Measurements from ENCODE around the gene BARHL2.

BARHL2 gene

GRCh38 chr1:90724361-90724760, 7.3 kb upstream of the BARHL2 start:
- DNase-seq, result no peak

- DNase-seq, result no peak
Observed at GRCh38 chr1:90723590-90724108, 6.5 kb upstream of the BARHL2 start.

- DNase-seq, result no peak
Observed at GRCh38 chr1:90722874-90723589, 5.9 kb upstream of the BARHL2 start.

GRCh38 chr1:90721210-90722194, 4.4 kb upstream of the BARHL2 start:
- peak; percentile 51 for DNase-seq

GRCh38 chr1:90720145-90720636, 3.1 kb upstream of the BARHL2 start:
- DNase-seq, result no peak

GRCh38 chr1:90719330-90720144, 2.4 kb upstream of the BARHL2 start:
- DNase-seq, result no peak

GRCh38 chr1:90718411-90719329, 1.6 kb upstream of the BARHL2 start:
- no peak for DNase-seq

GRCh38 chr1:90717665-90718410, 736 bp upstream of the BARHL2 start:
- DNase-seq, result no peak

GRCh38 chr1:90717356-90717664, 208 bp upstream of the BARHL2 start:
- no peak for DNase-seq

- DNase-seq, result no peak
Observed at GRCh38 chr1:90716243-90716551, 905 bp downstream of the BARHL2 start.

GRCh38 chr1:90715309-90715708, 1.8 kb downstream of the BARHL2 start:
- no peak for DNase-seq

- no peak for DNase-seq
Observed at GRCh38 chr1:90714521-90714951, 2.6 kb downstream of the BARHL2 start.

- DNase-seq, result no peak
Observed at GRCh38 chr1:90713741-90714509, 3.2 kb downstream of the BARHL2 start.

GRCh38 chr1:90712915-90713730, 4.0 kb downstream of the BARHL2 start:
- no peak for DNase-seq

GRCh38 chr1:90712153-90712856, 4.8 kb downstream of the BARHL2 start:
- no peak for DNase-seq

GRCh38 chr1:90711696-90712095, 5.4 kb downstream of the BARHL2 start:
- no peak for DNase-seq

GRCh38 chr1:90710579-90711536, 6.2 kb downstream of the BARHL2 start:
- DNase-seq, result no peak

Data from stimulated activated CD4-positive, alpha-beta T cell treated with anti-CD3 and anti-CD28 coated beads, Interleukin-4, amount 100 ng/mL, for 1 hour (primary cell).